ENCODE results near the gene OTUB2.
"Not testable (repeated sequence)": the region's sequence is repeated elsewhere in the genome, so short reads cannot be mapped to it uniquely, and the experiment has no call there.

The OTUB2 gene

GRCh38 chr14:94066089-94066676, 40.0 kb downstream of the OTUB2 start:
- intact Hi-C loops (cut with DNase I; ENCODE audit: low total_unique reads) = no loop called here
- no peak for TF ChIP-seq CTCF (IDR thresholded peaks at IDR 0.05)
- peaks cover 12 to 14% (median 13%) of the 10 kb centered on the region in 3 donors for H3K36me3 ChIP-seq
- no peaks in the 10 kb centered on the region for H3K9me3 ChIP-seq
- H3K27ac ChIP-seq = no peak overlapping the region
- no peak overlapping the region for H3K4me3 ChIP-seq
- DNase-seq = no peak
- no peaks in the 10 kb centered on the region for H3K27me3 ChIP-seq
- H3K4me1 ChIP-seq = peaks cover 0 to 63% (median 16%) of the 10 kb centered on the region in 4 donors

GRCh38 chr14:94072076-94072475, 45.9 kb downstream of the OTUB2 start:
- H3K9me3 ChIP-seq = peaks cover 0 to 11% (median 4%) of the 10 kb centered on the region in 3 donors

GRCh38 chr14:94074534-94074933, 48.4 kb downstream of the OTUB2 start:
- peaks cover 0 to 48% (median 30%) of the 10 kb centered on the region in 4 donors for H3K4me1 ChIP-seq
- peaks cover 19 to 44% (median 30%) of the 10 kb centered on the region in 3 donors for H3K36me3 ChIP-seq

More at GRCh38 chr14:94072076-94072475, 45.9 kb downstream of the OTUB2 start:
- H3K4me3 ChIP-seq; H3K27ac ChIP-seq; DNase-seq; intact Hi-C loops (cut with DNase I; ENCODE audit: low total_unique reads); H3K27me3 ChIP-seq: not testable (repeated sequence)
- peaks cover 10 to 25% (median 13%) of the 10 kb centered on the region in 3 donors for H3K36me3 ChIP-seq
- peaks cover 0 to 26% (median 10%) of the 10 kb centered on the region in 4 donors for H3K4me1 ChIP-seq

GRCh38 chr14:94075008-94075407, 48.9 kb downstream of the OTUB2 start:
- intact Hi-C loops (cut with DNase I; ENCODE audit: low total_unique reads) = no loop called here
- no peaks in the 10 kb centered on the region for H3K27me3 ChIP-seq
- H3K4me3 ChIP-seq = no peak overlapping the region
- H3K4me1 ChIP-seq = peaks cover 0 to 49% (median 31%) of the 10 kb centered on the region in 4 donors
- no peak for DNase-seq
- no peak for TF ChIP-seq CTCF (IDR thresholded peaks at IDR 0.05)
- H3K27ac ChIP-seq = no peak overlapping the region
- H3K36me3 ChIP-seq = peaks cover 19 to 44% (median 30%) of the 10 kb centered on the region in 3 donors
- peaks cover 0 to 11% (median 4%) of the 10 kb centered on the region in 3 donors for H3K9me3 ChIP-seq

More at GRCh38 chr14:94074534-94074933, 48.4 kb downstream of the OTUB2 start:
- no peaks in the 10 kb centered on the region for H3K27me3 ChIP-seq
- H3K4me3 ChIP-seq = no peak overlapping the region
- intact Hi-C loops (cut with DNase I; ENCODE audit: low total_unique reads) = no loop called here
- DNase-seq = no peak
- H3K9me3 ChIP-seq = peaks cover 0 to 11% (median 4%) of the 10 kb centered on the region in 3 donors
- H3K27ac ChIP-seq = no peak overlapping the region
- TF ChIP-seq CTCF (IDR thresholded peaks at IDR 0.05) = no peak

GRCh38 chr14:94077111-94077821, 51.1 kb downstream of the OTUB2 start:
- intact Hi-C loops (cut with DNase I; ENCODE audit: low total_unique reads) = no loop called here
- Histone ChIP-seq H3K4me3 (peak overlapping the region; percentile 83 to 92), H3K36me3 (peaks cover 19 to 44% (median 30%) of the 10 kb centered on the region in 3 donors), H3K27me3 (no peaks in the 10 kb centered on the region), H3K9me3 (peaks cover 0 to 11% (median 4%) of the 10 kb centered on the region in 3 donors), H3K27ac (no peak overlapping the region), H3K4me1 (peaks cover 0 to 49% (median 31%) of the 10 kb centered on the region in 4 donors)
- no peak for DNase-seq
- no peak for TF ChIP-seq CTCF (IDR thresholded peaks at IDR 0.05)

GRCh38 chr14:94077823-94078222, 51.7 kb downstream of the OTUB2 start:
- TF ChIP-seq CTCF (IDR thresholded peaks at IDR 0.05) = no peak
- Histone ChIP-seq H3K9me3 (peaks cover 0 to 11% (median 4%) of the 10 kb centered on the region in 3 donors), H3K27me3 (no peaks in the 10 kb centered on the region), H3K4me3 (peak overlapping the region; percentile 83 to 92), H3K36me3 (peaks cover 19 to 44% (median 30%) of the 10 kb centered on the region in 3 donors), H3K27ac (no peak overlapping the region), H3K4me1 (peaks cover 0 to 49% (median 31%) of the 10 kb centered on the region in 4 donors)
- intact Hi-C loops (cut with DNase I; ENCODE audit: low total_unique reads) = no loop called here
- DNase-seq = no peak
